Renal pelvis (tissue), 4 donors: ENCODE measurements around the gene KCTD15. TPM values are rescaled to one million over a fixed set of nuclear protein-coding genes. Genes with fewer than 3 reads are reported as not detected.
"Not testable (repeated sequence)": the region's sequence is repeated elsewhere in the genome, so short reads cannot be mapped to it uniquely, and the experiment has no call there.

Source experiments
- DNase-seq: peaks from one replicate; pipeline ENCODE4 v3.0.0-alpha.2; 2013
- polyA plus RNA-seq, 3 donors: library from polyadenylated mRNA; unstranded; fragments of 120-200 nt; gene quantifications; one replicate each; pipeline ENCODE4 v1.2.1, GENCODE V29; 2013; ENCODE audit not compliant: insufficient read length in 3 of 3

The KCTD15 gene
- polyA plus RNA-seq, 3 donors: 48.5 to 68.6 (median 56.4) TPM

DNA sequence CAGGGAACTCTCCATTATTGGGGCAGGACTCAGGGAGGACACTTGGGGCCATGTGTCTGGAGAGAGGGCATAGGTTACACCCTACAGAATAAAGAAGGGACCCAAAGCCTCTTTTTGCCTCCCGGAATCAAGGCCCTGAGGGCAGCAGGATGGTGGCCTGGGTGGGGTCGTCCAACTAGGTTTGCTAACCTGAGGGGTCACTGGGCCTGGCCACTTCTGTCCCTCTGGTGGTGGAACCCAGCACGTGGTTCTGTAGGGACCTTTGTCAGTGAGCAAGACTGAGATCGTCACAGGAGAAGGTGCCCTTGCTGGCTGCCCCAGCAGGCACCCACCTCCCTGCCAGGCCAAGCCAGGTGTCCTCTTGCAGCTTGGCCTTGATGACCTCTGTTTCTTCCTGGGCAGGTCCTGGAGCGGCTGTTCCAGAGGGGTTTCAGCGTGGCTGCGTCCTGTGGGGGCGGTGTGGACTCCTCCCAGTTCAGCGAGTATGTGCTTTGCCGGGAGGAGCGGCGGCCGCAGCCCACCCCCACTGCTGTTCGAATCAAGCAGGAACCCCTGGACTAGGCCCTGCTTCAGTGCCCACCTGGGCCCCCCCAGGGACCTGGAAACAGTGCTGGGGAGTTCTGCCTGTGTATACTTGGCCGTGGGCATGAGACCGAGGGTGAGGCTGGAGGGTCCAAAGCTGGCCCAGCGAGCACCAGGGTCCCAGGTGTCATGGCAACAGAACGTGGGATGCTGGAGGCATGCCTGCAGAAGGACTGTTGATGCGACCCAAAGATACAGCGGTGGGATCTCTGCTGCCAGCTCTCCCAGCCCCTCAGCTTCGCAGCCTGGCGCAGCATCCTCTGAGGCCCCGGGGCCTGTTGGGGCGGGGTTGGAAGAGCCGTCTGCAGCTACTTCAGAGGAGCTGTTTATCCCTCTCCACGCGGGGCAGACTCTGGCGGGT is 16.0 kb downstream of the KCTD15 start:
- DNase-seq: no peak

GRCh38 chr19:33813391-33814101 is 16.9 kb downstream of the KCTD15 start:
- no peak for DNase-seq

DNA sequence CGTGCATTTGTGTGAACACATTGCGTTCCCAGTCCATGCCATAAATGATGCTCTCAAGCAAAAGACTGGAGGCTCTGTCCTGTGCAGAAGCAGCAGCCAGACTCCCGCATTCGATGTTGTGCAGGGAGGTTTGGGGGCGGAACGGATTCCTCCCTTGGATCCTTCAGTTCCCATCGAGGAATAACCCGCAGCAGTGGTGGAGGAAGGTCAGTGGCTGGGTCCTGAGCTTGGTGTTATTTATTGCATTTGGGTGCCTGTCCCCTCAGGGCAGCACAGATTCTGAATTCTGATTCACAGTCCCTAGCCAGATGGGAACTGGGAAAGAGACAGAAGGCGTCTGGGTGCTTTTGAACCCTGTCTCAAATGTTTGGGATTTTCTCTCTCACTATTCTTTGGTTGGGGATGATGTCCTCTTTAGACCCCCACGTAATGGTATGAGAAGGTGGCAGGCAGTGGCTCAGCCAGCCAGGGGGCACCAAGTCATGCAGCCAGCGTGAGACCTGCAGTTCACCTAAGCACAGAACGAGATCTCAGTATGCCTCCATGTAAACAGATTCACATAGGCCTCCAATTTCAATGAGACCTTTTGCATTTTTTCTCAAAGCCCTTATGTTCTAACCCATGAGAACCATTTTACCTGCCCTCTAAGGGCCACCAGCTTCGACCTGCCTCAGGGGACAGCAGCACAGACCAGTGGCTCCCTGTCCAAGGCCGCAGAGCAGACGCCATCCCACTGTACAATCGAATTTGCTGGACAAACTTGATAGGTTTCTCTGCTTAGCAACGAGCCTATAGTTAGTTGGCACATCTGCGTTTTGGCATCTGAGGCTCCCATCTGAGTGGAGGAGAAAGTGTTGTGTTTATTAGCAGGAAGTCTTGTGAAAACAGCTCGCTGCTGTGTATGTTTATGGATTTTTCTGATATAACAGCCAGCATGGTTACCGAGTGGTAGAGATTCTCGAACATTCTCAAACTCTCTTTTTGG is 17.8 kb downstream of the KCTD15 start:
- no peak for DNase-seq

DNA sequence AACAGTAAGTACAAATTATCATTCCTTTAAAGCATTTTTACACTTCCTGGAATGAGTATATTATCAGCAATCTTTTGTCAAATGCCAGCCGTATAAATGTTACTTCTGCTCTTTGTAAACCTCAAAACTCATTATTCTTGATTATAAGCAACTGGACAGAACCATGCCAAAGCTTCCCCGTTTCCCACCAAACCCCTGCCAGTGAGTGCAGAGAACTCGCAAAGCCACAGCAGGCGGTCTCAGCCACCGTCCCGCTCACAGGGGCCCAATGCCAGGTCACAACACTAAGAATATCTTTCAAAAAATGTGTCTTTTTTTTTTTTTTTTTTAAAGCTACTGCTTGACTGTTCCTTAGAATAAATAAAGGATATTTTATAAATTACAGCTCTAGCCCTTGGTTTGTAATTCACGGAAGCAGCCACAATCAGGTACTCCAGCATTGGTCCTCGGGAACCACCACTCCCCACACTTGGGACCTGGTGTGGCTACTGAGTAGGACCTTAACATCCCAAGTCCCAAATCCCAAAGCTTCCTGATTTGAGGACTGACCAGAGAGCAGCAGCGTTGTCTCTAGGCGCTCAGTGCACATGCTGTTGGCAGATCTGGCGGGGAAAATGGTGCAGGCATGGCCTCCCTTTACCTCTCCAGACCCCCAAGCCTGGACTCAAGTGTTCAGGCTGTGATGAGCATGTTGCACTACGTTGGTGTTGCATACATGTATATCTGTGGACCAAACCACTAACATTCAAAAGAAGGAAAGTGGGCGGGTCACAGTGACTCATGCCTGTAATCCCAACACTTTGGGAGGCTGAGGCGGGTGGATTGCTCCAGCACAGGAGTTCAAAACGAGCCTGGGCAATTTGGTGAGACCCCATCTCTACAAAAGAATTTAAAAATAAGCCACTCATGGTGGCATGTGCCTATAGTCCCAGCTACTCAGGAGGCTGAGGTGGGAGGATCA is 19.0 kb downstream of the KCTD15 start:
- DNase-seq: no peak

DNA sequence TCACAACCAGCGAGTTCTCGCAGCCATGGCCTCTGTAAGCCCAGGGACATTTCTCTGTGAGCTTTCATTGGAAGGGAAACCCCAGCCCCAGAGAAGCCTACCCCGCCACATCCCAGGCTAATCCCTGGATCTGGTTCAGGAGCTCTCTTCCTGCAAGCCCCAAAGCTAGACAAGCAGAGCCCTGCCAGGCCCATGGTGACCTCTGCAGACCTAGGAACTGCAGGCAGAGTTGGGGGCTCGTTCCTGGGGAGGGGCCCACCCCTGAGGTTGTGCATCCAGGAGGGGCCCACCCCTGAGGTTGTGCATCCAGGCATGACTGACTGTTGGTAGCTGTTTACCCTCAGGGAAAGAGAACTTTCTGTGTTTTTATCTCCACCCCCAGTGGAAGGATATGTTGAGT is 21.7 kb downstream of the KCTD15 start:
- DNase-seq: no peak

DNA sequence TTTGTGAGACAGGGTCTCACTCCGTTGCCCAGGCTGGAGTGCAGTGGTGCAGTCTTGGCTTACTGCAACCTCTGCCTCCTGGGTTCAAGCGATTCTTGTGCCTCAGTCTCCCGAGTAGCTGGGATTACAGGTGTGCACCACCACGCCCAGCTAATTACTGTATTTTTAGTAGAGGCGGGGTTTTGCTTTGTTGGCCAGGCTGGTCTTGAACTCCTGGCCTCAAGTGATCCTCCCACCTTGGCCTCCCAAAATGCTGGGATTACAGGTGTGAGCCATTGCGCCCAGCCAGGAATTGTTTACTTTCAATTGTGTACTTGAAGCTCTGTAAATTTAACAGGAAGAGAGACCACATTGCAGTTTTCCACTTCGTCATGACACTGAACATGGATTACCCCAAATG is 22.4 kb downstream of the KCTD15 start:
- not testable (repeated sequence) for DNase-seq

DNA sequence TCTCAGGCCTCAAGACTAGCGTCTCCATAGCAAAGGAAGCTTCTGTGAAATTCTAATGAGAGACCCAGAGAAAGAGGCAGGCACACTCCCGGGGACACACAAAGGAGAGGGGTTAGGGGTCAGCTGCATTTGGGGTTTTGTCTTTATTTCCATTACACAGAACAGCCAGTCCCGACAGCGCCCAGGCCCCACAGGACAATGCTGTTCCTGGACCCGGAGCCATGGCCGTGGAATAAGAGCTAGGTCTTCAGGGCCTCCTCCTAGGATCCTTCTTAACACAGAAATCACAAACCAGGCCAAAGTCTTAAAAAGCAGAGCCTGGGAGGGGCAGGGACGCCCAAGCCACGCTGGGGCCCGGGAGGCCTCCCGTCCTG is 22.8 kb downstream of the KCTD15 start:
- DNase-seq: no peak

GRCh38 chr19:33819880-33820781 is 23.5 kb downstream of the KCTD15 start:
- no peak for DNase-seq

- DNase-seq: no peak
These were observed 25.2 kb downstream of the KCTD15 start for GRCh38 chr19:33821871-33822270.

DNA sequence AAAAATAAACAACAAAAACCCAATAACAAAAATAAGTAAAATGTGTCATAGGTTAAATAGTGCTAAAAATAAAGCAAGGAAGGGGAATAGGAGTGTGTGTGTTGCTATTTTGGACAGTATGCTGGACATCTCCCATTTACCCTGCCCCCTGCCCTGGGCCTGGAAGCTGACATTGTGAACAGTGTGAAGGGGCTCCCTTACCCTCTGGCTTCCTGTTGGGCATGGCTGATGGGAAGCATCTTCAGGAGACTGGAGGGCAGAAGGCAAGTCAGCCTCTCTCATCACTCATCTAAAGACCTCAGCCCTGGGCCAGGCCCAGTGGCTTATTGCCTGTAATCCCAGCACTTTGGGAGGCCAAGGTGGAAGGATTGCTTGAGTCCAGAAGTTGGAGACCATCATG is 26.7 kb downstream of the KCTD15 start:
- no peak for DNase-seq

DNA sequence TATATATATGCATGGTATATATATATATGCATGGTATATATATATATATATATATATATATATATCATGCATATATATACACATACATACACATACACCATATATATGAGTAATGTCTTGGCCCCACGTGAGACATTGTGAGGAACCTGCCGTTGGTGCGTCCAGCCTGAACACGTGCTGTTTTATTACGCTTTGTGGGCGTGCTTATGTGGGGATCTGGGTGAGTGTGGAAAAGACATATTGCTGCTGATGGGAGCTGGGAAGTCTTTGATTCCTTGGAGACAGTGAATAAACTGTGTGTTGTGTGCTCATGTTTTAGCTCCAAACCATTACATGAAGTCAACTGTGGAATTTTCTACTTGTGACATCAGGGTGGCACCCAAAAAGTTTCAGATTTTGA is 28.9 kb downstream of the KCTD15 start:
- DNase-seq: no peak

GRCh38 chr19:33826521-33826920 is 29.9 kb downstream of the KCTD15 start:
- no peak for DNase-seq

GRCh38 chr19:33828266-33829075 is 31.8 kb downstream of the KCTD15 start:
- no peak for DNase-seq

DNA sequence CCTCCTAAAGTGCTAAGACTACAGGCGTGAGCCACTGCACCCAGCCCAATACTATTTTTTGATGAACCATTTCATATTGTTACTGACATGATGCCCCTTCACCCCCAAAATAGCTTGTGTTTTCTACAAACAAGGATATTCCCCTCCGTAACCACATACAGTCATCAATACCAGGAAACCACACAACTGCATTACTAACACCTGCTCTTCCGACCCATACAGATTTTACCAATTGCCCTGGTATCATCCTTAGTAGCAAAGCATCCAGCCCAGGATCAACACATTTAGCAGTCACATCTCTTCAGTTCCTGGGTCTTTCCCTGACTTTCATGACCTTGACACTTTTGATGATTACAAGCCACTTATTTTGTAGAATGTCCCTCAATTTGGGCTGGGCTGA is 33.6 kb downstream of the KCTD15 start:
- DNase-seq: no peak

DNA sequence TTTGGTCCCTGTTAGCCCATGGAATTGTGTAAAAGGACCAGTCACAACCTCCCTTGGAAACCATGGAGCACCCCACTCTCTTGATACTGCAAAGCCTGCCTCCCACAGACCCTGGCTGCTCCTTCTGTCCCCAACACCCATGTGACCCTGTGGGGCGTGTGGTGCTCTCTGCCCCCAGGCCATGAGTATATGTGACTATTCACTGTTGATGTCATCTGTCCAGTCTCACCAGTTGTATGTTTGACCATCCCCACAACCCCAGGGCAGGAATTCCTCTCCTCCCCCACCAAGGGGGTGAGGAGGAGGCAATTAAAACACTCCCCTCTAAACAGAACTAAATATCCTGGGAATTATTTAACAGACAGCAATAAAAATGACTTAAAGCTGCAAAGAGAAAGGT is 35.2 kb downstream of the KCTD15 start:
- no peak for DNase-seq

- no peak for DNase-seq
These were observed 36.0 kb downstream of the KCTD15 start for GRCh38 chr19:33832633-33833032.

- no peak for DNase-seq
These were observed 43.7 kb downstream of the KCTD15 start for GRCh38 chr19:33840382-33840781.

DNA sequence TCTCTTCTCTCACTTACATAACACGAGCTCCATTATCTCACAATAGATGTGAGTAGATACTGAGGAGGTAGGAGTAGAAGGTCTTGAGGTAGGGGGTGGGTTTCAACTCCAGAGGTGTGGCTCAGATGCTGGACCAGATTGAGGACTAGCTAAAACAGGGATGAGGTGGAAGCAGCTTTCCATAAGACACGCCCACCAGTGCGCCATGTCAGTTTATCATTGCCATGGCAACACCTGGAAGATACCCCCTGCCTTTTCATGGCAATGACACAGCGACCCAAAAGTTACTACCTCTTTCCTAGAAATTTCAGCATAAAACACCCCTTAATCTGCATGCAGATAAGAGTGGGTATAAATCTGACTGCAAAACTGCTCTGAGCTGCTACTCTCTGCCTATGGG is 44.1 kb downstream of the KCTD15 start:
- DNase-seq: no peak

- no peak for DNase-seq
These were observed 45.0 kb downstream of the KCTD15 start for GRCh38 chr19:33841685-33842084.
